ENCODE results near the gene IGLON5. TPM values are rescaled to one million over a fixed set of nuclear protein-coding genes. Genes with fewer than 3 reads are reported as not detected.

The IGLON5 gene
- polyA plus RNA-seq, 1 experiment, result not detected

- POLR2A ChIA-PET, result no interaction called here
Observed at GRCh38 chr19:51337861-51338562, 26.6 kb downstream of the IGLON5 start.

GRCh38 chr19:51338563-51339312, 27.3 kb downstream of the IGLON5 start:
- H3K27ac ChIP-seq (ENCODE audit: low read depth, low read length), result no peak overlapping the region
- H3K9me3 ChIP-seq (ENCODE audit: control insufficient read depth, insufficient read depth, low read length), result peaks cover 6% of the 10 kb centered on the region; the same call in 1 of the 2 replicates
- peak; percentile 86 for TF ChIP-seq CTCF (IDR thresholded peaks at IDR 0.05; ENCODE audit: low read depth, low read length)
- no peaks in the 10 kb centered on the region for H3K27me3 ChIP-seq (ENCODE audit: control insufficient read depth, insufficient read depth, low read length)
- ChIA-PET CTCF (interaction anchor here (0.6 to 1.2 kb wide), 15 partner anchors 10 to 342 kb away, joined by 3 to 11 read pairs (median 4); partner anchors contain the start of gene ETFB), POLR2A (interaction anchor here (2.9 kb wide), 1 partner anchor 29 kb away, joined by 28 read pairs; no protein-coding TSS in a partner anchor)
- DNase-seq (ENCODE audit: low read depth, low spot score), result no peak
- peak overlapping the region; percentile 75 for H3K4me3 ChIP-seq (ENCODE audit: low read depth, low read length)

More at GRCh38 chr19:51337861-51338562, 26.6 kb downstream of the IGLON5 start:
- CTCF ChIA-PET, result interaction anchor here (0.6 to 1.1 kb wide), 10 partner anchors 12 to 342 kb away, joined by 3 to 11 read pairs (median 4); no protein-coding TSS in a partner anchor
- H3K9me3 ChIP-seq (ENCODE audit: control insufficient read depth, insufficient read depth, low read length), result peaks cover 7% of the 10 kb centered on the region; the same call in 1 of the 2 replicates
- no peak overlapping the region for H3K27ac ChIP-seq (ENCODE audit: low read depth, low read length)
- no peak for DNase-seq (ENCODE audit: low read depth, low spot score)
- H3K4me3 ChIP-seq (ENCODE audit: low read depth, low read length), result no peak overlapping the region
- H3K27me3 ChIP-seq (ENCODE audit: control insufficient read depth, insufficient read depth, low read length), result no peaks in the 10 kb centered on the region
- no peak for TF ChIP-seq CTCF (IDR thresholded peaks at IDR 0.05; ENCODE audit: low read depth, low read length)

DNA sequence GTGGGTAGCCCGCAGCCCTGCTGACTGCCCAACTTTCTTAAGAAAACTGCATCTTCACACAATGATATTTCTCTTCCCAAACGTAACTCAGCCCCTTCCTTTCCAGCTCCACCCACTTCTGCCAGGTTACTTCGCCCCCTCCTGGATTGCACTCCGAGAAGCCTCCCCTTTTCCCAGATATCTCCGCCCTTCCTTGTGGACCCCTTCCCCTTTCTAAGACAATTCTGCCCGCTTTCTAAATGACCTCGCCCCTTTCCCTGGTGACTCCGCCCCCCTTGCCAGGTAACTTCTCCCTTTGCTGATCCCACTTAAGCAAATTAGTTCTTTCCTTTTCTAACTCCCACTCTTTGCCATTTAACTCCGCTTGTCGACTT, 27.9 kb downstream of the IGLON5 start:
- DNase-seq (ENCODE audit: low read depth, low spot score), result no peak
- Histone ChIP-seq H3K27ac (ENCODE audit: low read depth, low read length) (peak overlapping the region; percentile 47), H3K27me3 (ENCODE audit: control insufficient read depth, insufficient read depth, low read length) (no peaks in the 10 kb centered on the region), H3K4me3 (ENCODE audit: low read depth, low read length) (peak overlapping the region; percentile 75), H3K9me3 (ENCODE audit: control insufficient read depth, insufficient read depth, low read length) (0 out of 2 replicates have a peak, but pooled peaks cover under 1% of the 10 kb centered on the region)
- TF ChIP-seq CTCF (IDR thresholded peaks at IDR 0.05; ENCODE audit: low read depth, low read length), result no peak; the same call in 1 of the 2 replicates
- ChIA-PET POLR2A (interaction anchor here (0.6 to 2.9 kb wide), 11 partner anchors 9 to 954 kb away, joined by 3 to 28 read pairs (median 6); partner anchors contain the start of genes ETFB and ZNF175), CTCF (interaction anchor here (0.6 to 1.2 kb wide), 12 partner anchors 10 to 318 kb away, joined by 3 to 17 read pairs (median 4); partner anchors contain the start of gene ETFB)

GRCh38 chr19:51339687-51340656, 28.5 kb downstream of the IGLON5 start:
- H3K27me3 ChIP-seq (ENCODE audit: control insufficient read depth, insufficient read depth, low read length), result no peaks in the 10 kb centered on the region
- POLR2A ChIA-PET, result interaction anchor here (0.6 to 2.9 kb wide), 11 partner anchors 8 to 954 kb away, joined by 3 to 28 read pairs (median 6); partner anchors contain the start of genes ETFB and ZNF175
- H3K4me3 ChIP-seq (ENCODE audit: low read depth, low read length), result peak overlapping the region; percentile 75
- DNase-seq (ENCODE audit: low read depth, low spot score), result peak; percentile 91
- H3K27ac ChIP-seq (ENCODE audit: low read depth, low read length), result peak overlapping the region; percentile 47
- no peak for TF ChIP-seq CTCF (IDR thresholded peaks at IDR 0.05; ENCODE audit: low read depth, low read length)
- CTCF ChIA-PET, result interaction anchor here (0.6 to 1.2 kb wide), 13 partner anchors 9 to 317 kb away, joined by 3 to 17 read pairs (median 4); partner anchors contain the start of gene ETFB
- no peaks in the 10 kb centered on the region for H3K9me3 ChIP-seq (ENCODE audit: control insufficient read depth, insufficient read depth, low read length)
